ENCODE data around the gene PRKCI.
"Not testable (repeated sequence)": the region's sequence is repeated elsewhere in the genome, so short reads cannot be mapped to it uniquely, and the experiment has no call there.

Gene PRKCI

GRCh38 chr3:170221924-170222646 is at the start of gene PRKCI:
PRKCI (plus strand) TSS chr3:170222424; CDS start chr3:170222670, 246 bp downstream.
- no peaks in the 10 kb centered on the region for H3K9me3 ChIP-seq (ENCODE audit: control insufficient read depth in 1 of 2, low read length in 2 of 2)
- no peaks in the 10 kb centered on the region for H3K27me3 ChIP-seq (ENCODE audit: control insufficient read depth in 1 of 2, insufficient read depth in 2 of 2, low read length in 2 of 2)
- H3K4me3 ChIP-seq (ENCODE audit: low read depth in 1 of 2, low read length in 2 of 2) = peak within 1 kb of the TSS; percentile 82 to 94
- peak within 1 kb of the TSS; percentile 88 for H3K27ac ChIP-seq (ENCODE audit: low read depth, low read length)
- peaks cover 5 to 10% of the 10 kb centered on the region in 2 donors for H3K4me1 ChIP-seq (ENCODE audit: control insufficient read depth in 1 of 2, insufficient read depth in 2 of 2, low read length in 2 of 2)
- H3K36me3 ChIP-seq (ENCODE audit: control insufficient read depth in 1 of 2, insufficient read depth in 2 of 2, low read length in 2 of 2) = no peaks in the 10 kb centered on the region
- H3K9ac ChIP-seq (ENCODE audit: low read depth in 1 of 2, low read length in 2 of 2) = peak within 1 kb of the TSS; percentile 69 to 85

- H3K36me3 ChIP-seq (ENCODE audit: control insufficient read depth in 1 of 2, insufficient read depth in 2 of 2, low read length in 2 of 2) = peaks cover 0 to 34% of the 10 kb centered on the region in 2 donors
- H3K9ac ChIP-seq (ENCODE audit: low read depth in 1 of 2, low read length in 2 of 2) = no peak overlapping the region
- H3K4me1 ChIP-seq (ENCODE audit: control insufficient read depth in 1 of 2, insufficient read depth in 2 of 2, low read length in 2 of 2) = peaks cover 24 to 34% of the 10 kb centered on the region in 2 donors
- peak overlapping the region; percentile 10 to 32 for H3K4me3 ChIP-seq (ENCODE audit: low read depth in 1 of 2, low read length in 2 of 2)
- no peaks in the 10 kb centered on the region for H3K9me3 ChIP-seq (ENCODE audit: control insufficient read depth in 1 of 2, low read length in 2 of 2)
- no peak overlapping the region for H3K27ac ChIP-seq (ENCODE audit: low read depth, low read length)
- H3K27me3 ChIP-seq (ENCODE audit: control insufficient read depth in 1 of 2, insufficient read depth in 2 of 2, low read length in 2 of 2) = no peaks in the 10 kb centered on the region
Measured at GRCh38 chr3:170178651-170179050, 43.6 kb upstream of the PRKCI start.

- no peaks in the 10 kb centered on the region for H3K9me3 ChIP-seq (ENCODE audit: control insufficient read depth in 1 of 2, low read length in 2 of 2)
- H3K27ac ChIP-seq (ENCODE audit: low read depth, low read length) = no peak overlapping the region
- peaks cover 24 to 32% of the 10 kb centered on the region in 2 donors for H3K4me1 ChIP-seq (ENCODE audit: control insufficient read depth in 1 of 2, insufficient read depth in 2 of 2, low read length in 2 of 2)
- H3K36me3 ChIP-seq (ENCODE audit: control insufficient read depth in 1 of 2, insufficient read depth in 2 of 2, low read length in 2 of 2) = peaks cover 0 to 33% of the 10 kb centered on the region in 2 donors
- no peaks in the 10 kb centered on the region for H3K27me3 ChIP-seq (ENCODE audit: control insufficient read depth in 1 of 2, insufficient read depth in 2 of 2, low read length in 2 of 2)
- peak overlapping the region; percentile 99 for H3K9ac ChIP-seq (ENCODE audit: low read depth in 1 of 2, low read length in 2 of 2)
- H3K4me3 ChIP-seq (ENCODE audit: low read depth in 1 of 2, low read length in 2 of 2) = peak overlapping the region; percentile 96 to 97
Measured at GRCh38 chr3:170179432-170179831, 42.8 kb upstream of the PRKCI start.

- Histone ChIP-seq H3K4me1 (ENCODE audit: control insufficient read depth in 1 of 2, insufficient read depth in 2 of 2, low read length in 2 of 2) (peaks cover 24 to 30% of the 10 kb centered on the region in 2 donors), H3K27ac (ENCODE audit: low read depth, low read length) (peak overlapping the region; percentile 94), H3K4me3 (ENCODE audit: low read depth in 1 of 2, low read length in 2 of 2) (peak overlapping the region; percentile 96 to 97)
Measured at GRCh38 chr3:170180079-170180907, 41.9 kb upstream of the PRKCI start.

GRCh38 chr3:170180908-170181885 is 41.0 kb upstream of the PRKCI start, which contains the start of gene PHC3:
PHC3 (minus strand) TSS chr3:170181733; CDS start chr3:170181715, 18 bp downstream.
- peak within 1 kb of the TSS; percentile 99 for H3K9ac ChIP-seq (ENCODE audit: low read depth in 1 of 2, low read length in 2 of 2)
- no peaks in the 10 kb centered on the region for H3K9me3 ChIP-seq (ENCODE audit: control insufficient read depth in 1 of 2, low read length in 2 of 2)
- H3K4me1 ChIP-seq (ENCODE audit: control insufficient read depth in 1 of 2, insufficient read depth in 2 of 2, low read length in 2 of 2) = peaks cover 24 to 29% of the 10 kb centered on the region in 2 donors
- H3K4me3 ChIP-seq (ENCODE audit: low read depth in 1 of 2, low read length in 2 of 2) = peak within 1 kb of the TSS; percentile 96 to 97
- H3K27ac ChIP-seq (ENCODE audit: low read depth, low read length) = peak within 1 kb of the TSS; percentile 94
- H3K36me3 ChIP-seq (ENCODE audit: control insufficient read depth in 1 of 2, insufficient read depth in 2 of 2, low read length in 2 of 2) = peaks cover 0 to 21% of the 10 kb centered on the region in 2 donors
- no peaks in the 10 kb centered on the region for H3K27me3 ChIP-seq (ENCODE audit: control insufficient read depth in 1 of 2, insufficient read depth in 2 of 2, low read length in 2 of 2)

More at GRCh38 chr3:170180079-170180907, 41.9 kb upstream of the PRKCI start:
- no peaks in the 10 kb centered on the region for H3K27me3 ChIP-seq (ENCODE audit: control insufficient read depth in 1 of 2, insufficient read depth in 2 of 2, low read length in 2 of 2)
- peaks cover 0 to 25% of the 10 kb centered on the region in 2 donors for H3K36me3 ChIP-seq (ENCODE audit: control insufficient read depth in 1 of 2, insufficient read depth in 2 of 2, low read length in 2 of 2)
- H3K9me3 ChIP-seq (ENCODE audit: control insufficient read depth in 1 of 2, low read length in 2 of 2) = no peaks in the 10 kb centered on the region
- peak overlapping the region; percentile 99 for H3K9ac ChIP-seq (ENCODE audit: low read depth in 1 of 2, low read length in 2 of 2)

- no peaks in the 10 kb centered on the region for H3K9me3 ChIP-seq (ENCODE audit: control insufficient read depth in 1 of 2, low read length in 2 of 2)
- H3K4me1 ChIP-seq (ENCODE audit: control insufficient read depth in 1 of 2, insufficient read depth in 2 of 2, low read length in 2 of 2) = peaks cover 0 to 5% of the 10 kb centered on the region in 2 donors
- H3K4me3 ChIP-seq (ENCODE audit: low read depth in 1 of 2, low read length in 2 of 2) = no peak overlapping the region
- H3K27ac ChIP-seq (ENCODE audit: low read depth, low read length) = no peak overlapping the region
- H3K9ac ChIP-seq (ENCODE audit: low read depth in 1 of 2, low read length in 2 of 2) = no peak overlapping the region
- no peaks in the 10 kb centered on the region for H3K36me3 ChIP-seq (ENCODE audit: control insufficient read depth in 1 of 2, insufficient read depth in 2 of 2, low read length in 2 of 2)
- H3K27me3 ChIP-seq (ENCODE audit: control insufficient read depth in 1 of 2, insufficient read depth in 2 of 2, low read length in 2 of 2) = no peaks in the 10 kb centered on the region
Measured at GRCh38 chr3:170189398-170190256, 32.6 kb upstream of the PRKCI start.

GRCh38 chr3:170195759-170196158 is 26.5 kb upstream of the PRKCI start:
- H3K27ac ChIP-seq (ENCODE audit: low read depth, low read length); H3K36me3 ChIP-seq (ENCODE audit: control insufficient read depth in 1 of 2, insufficient read depth in 2 of 2, low read length in 2 of 2); H3K4me1 ChIP-seq (ENCODE audit: control insufficient read depth in 1 of 2, insufficient read depth in 2 of 2, low read length in 2 of 2): not testable (repeated sequence)

GRCh38 chr3:170196833-170197232 is 25.4 kb upstream of the PRKCI start:
- no peaks in the 10 kb centered on the region for H3K9me3 ChIP-seq (ENCODE audit: control insufficient read depth in 1 of 2, low read length in 2 of 2)
- no peaks in the 10 kb centered on the region for H3K4me1 ChIP-seq (ENCODE audit: control insufficient read depth in 1 of 2, insufficient read depth in 2 of 2, low read length in 2 of 2)
- H3K9ac ChIP-seq (ENCODE audit: low read depth in 1 of 2, low read length in 2 of 2) = no peak overlapping the region
- no peaks in the 10 kb centered on the region for H3K36me3 ChIP-seq (ENCODE audit: control insufficient read depth in 1 of 2, insufficient read depth in 2 of 2, low read length in 2 of 2)
- no peak overlapping the region for H3K27ac ChIP-seq (ENCODE audit: low read depth, low read length)
- no peaks in the 10 kb centered on the region for H3K27me3 ChIP-seq (ENCODE audit: control insufficient read depth in 1 of 2, insufficient read depth in 2 of 2, low read length in 2 of 2)
- H3K4me3 ChIP-seq (ENCODE audit: low read depth in 1 of 2, low read length in 2 of 2) = no peak overlapping the region

More at GRCh38 chr3:170195759-170196158, 26.5 kb upstream of the PRKCI start:
- not testable (repeated sequence) for H3K4me3 ChIP-seq (ENCODE audit: low read depth in 1 of 2, low read length in 2 of 2); H3K9ac ChIP-seq (ENCODE audit: low read depth in 1 of 2, low read length in 2 of 2); H3K9me3 ChIP-seq (ENCODE audit: control insufficient read depth in 1 of 2, low read length in 2 of 2); H3K27me3 ChIP-seq (ENCODE audit: control insufficient read depth in 1 of 2, insufficient read depth in 2 of 2, low read length in 2 of 2)

- Histone ChIP-seq H3K36me3 (ENCODE audit: control insufficient read depth in 1 of 2, insufficient read depth in 2 of 2, low read length in 2 of 2) (no peaks in the 10 kb centered on the region), H3K9ac (ENCODE audit: low read depth in 1 of 2, low read length in 2 of 2) (no peak overlapping the region), H3K4me1 (ENCODE audit: control insufficient read depth in 1 of 2, insufficient read depth in 2 of 2, low read length in 2 of 2) (peaks cover 5 to 8% of the 10 kb centered on the region in 2 donors), H3K27me3 (ENCODE audit: control insufficient read depth in 1 of 2, insufficient read depth in 2 of 2, low read length in 2 of 2) (no peaks in the 10 kb centered on the region), H3K9me3 (ENCODE audit: control insufficient read depth in 1 of 2, low read length in 2 of 2) (no peaks in the 10 kb centered on the region), H3K4me3 (ENCODE audit: low read depth in 1 of 2, low read length in 2 of 2) (no peak overlapping the region), H3K27ac (ENCODE audit: low read depth, low read length) (no peak overlapping the region)
Measured at GRCh38 chr3:170200987-170201386, 21.2 kb upstream of the PRKCI start.
